ENCODE results near the gene GNPDA2.
A peak's percentile ranks its signal among the peaks of the same experiment; 100 is the strongest.

Gene GNPDA2

DNA sequence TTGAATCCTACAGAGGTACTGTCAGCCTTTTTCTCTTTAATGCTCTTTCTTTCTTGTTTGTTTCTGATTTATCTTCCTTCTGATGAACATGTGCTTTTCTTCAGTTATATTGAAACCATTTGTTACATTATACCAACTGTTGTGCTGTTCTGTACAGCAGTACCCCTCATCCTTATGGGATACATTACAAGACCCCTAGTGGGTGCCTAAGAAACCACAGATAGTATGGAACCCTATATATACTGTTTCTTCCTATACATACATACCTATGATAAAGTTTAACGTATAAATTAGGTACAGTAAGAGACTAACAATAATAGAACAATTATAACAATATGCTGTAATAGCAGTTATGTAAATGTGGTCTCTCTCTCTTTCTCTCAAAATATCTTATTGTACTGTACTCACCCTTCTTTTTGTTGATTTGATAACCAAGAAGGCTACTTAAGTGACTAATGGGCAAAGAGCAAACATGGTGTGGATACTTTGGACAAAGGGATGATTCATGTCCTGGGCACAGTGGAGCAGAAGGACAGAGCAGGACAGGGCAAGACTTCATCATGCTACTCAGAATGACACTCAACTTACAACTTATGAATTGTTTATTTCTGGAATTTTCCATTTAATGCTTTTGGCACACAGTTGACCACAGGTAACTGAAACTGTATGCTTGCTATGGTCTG, 64.3 kb downstream of the GNPDA2 start:
- no peak overlapping the region for H3K4me3 ChIP-seq (ENCODE audit: control insufficient read depth, low read depth, low read length)
- DNase-seq (ENCODE audit: low read depth), result peak; percentile 2
- TF ChIP-seq, protein P1, sequence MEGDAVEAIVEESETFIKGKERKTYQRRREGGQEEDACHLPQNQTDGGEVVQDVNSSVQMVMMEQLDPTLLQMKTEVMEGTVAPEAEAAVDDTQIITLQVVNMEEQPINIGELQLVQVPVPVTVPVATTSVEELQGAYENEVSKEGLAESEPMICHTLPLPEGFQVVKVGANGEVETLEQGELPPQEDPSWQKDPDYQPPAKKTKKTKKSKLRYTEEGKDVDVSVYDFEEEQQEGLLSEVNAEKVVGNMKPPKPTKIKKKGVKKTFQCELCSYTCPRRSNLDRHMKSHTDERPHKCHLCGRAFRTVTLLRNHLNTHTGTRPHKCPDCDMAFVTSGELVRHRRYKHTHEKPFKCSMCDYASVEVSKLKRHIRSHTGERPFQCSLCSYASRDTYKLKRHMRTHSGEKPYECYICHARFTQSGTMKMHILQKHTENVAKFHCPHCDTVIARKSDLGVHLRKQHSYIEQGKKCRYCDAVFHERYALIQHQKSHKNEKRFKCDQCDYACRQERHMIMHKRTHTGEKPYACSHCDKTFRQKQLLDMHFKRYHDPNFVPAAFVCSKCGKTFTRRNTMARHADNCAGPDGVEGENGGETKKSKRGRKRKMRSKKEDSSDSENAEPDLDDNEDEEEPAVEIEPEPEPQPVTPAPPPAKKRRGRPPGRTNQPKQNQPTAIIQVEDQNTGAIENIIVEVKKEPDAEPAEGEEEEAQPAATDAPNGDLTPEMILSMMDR (conservative IDR thresholded peaks at IDR 0.05; ENCODE audit: control insufficient read depth, insufficient read depth, low read depth, low read length), result no peak

DNA sequence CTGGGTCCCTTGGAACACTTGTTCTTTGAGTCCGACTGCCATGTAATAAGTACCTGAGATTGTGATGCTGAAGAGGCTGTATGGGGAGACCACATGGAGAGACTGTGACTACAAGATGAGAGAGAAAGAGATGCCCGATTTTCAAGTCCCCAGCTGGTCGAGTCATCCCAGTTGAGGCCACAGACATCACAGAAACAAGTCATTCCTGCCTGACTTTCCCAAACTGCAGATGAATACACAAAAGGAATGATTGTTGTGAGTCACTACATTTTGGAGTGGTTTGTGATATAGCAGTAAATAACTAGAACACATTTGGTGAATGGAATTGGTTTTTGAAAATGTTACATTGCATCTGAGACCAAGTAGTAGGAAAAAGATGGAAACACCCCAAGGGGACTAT, 66.0 kb downstream of the GNPDA2 start:
- H3K4me3 ChIP-seq (ENCODE audit: control insufficient read depth, low read depth, low read length), result no peak overlapping the region
- DNase-seq (ENCODE audit: low read depth), result peak; percentile 2
- TF ChIP-seq, protein P1 (conservative IDR thresholded peaks at IDR 0.05; ENCODE audit: control insufficient read depth, insufficient read depth, low read depth, low read length), result no peak

DNA sequence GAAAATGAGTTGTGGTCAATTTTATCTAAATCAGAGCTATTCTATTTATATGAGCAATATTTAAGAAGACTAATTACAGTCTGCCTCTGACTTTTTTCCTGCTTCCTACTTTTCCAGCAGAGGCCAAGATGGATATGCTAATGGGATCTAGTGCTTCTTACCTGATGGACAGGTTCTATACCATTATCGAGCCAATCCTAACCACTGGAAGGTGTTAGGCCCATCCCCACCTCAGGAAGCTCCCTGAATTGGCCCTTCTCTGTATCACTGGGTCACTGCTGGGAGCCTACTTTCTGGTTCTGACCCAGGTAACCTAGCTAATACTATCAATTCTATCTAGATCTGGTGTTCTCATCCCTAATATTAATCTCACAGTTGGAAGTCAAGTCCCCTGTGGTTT, 74.4 kb downstream of the GNPDA2 start:
- TF ChIP-seq, protein P1 (conservative IDR thresholded peaks at IDR 0.05; ENCODE audit: control insufficient read depth, insufficient read depth, low read depth, low read length), result no peak
- DNase-seq (ENCODE audit: low read depth), result no peak
- no peak overlapping the region for H3K4me3 ChIP-seq (ENCODE audit: control insufficient read depth, low read depth, low read length)

All from fibroblast of mammary gland (primary cell).